Adrenal gland (tissue), 5 donors: ENCODE measurements around the gene ALDH3B1.
"Not testable (repeated sequence)": the region's sequence is repeated elsewhere in the genome, so short reads cannot be mapped to it uniquely, and the experiment has no call there.

ENCODE experiments used
- CTCF ChIP-seq, 6 experiments: fragments of 450-650 bp in 4 of 6; fragments of 200-600 bp in 2 of 6; sonication (generic) in 1 of 6; IDR thresholded peaks; 1 replicate in 5 of 6; 2 replicates in 1 of 6; pipeline versions ENCODE4 v1.5.1 to v1.8.0; 2016 to 2021; ENCODE audit warnings: antibody characterized with exemption in 6 of 6, mild to moderate bottlenecking in 2 of 6, moderate library complexity in 1 of 6
- POLR2A ChIP-seq, 2 donors: fragments of 450-650 bp; IDR thresholded peaks; one replicate each; pipeline ENCODE4 v1.6.1; 2017; ENCODE audit warnings: antibody characterized with exemption in 2 of 2, mild to moderate bottlenecking in 2 of 2, moderate library complexity in 1 of 2
- donor health status: DM: no; HTN: no; CAD: no.

- TF ChIP-seq CTCF, POLR2A (IDR thresholded peaks at IDR 0.05): not testable (repeated sequence)
Measured at GRCh38 chr11:67991347-67992121, 18.6 kb upstream of the ALDH3B1 start.
